VCaP (cell line): ENCODE results near the gene CFL1.
A peak's percentile ranks its signal among the peaks of the same experiment; 100 is the strongest.

ENCODE experiments used
- H3K27ac ChIP-seq: fragments of 450-650 bp; 2 replicates; pipeline ENCODE4 v1.5.1; 2017
- TF ChIP-seq, protein P1 (sequence below): fragments of 450-650 bp; conservative IDR thresholded peaks from 2 replicates; pipeline ENCODE4 v1.5.1; 2017; ENCODE audit warnings: mild to moderate bottlenecking, moderate library complexity

CFL1 gene

DNA sequence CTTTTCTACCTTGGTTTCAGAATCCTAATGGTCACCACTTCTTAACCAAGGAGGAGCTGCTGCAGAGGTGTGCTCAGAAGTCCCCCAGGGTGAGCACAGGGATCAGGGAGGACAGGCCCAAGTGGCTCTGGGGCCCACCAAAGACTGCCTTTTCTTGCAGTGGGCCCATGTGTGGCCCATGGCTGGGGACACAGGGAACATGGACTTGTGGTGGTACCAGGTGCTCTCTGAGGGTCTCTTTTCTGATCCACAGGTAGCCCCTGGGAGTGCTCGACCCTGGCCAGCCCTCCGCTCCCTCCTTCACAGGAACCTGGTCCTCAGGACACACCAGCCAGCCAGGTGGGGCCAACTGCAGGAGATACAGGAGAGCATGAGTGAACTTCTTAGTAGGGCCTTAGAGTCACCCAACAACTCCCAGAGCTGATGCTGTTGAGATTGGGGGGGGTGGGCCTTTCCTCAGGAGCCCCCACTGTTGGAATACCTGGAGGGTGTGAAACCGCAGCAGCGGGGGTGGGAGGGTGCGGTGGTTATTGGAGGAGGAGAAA, 4.3 kb upstream of the CFL1 start:
- TF ChIP-seq, protein P1, sequence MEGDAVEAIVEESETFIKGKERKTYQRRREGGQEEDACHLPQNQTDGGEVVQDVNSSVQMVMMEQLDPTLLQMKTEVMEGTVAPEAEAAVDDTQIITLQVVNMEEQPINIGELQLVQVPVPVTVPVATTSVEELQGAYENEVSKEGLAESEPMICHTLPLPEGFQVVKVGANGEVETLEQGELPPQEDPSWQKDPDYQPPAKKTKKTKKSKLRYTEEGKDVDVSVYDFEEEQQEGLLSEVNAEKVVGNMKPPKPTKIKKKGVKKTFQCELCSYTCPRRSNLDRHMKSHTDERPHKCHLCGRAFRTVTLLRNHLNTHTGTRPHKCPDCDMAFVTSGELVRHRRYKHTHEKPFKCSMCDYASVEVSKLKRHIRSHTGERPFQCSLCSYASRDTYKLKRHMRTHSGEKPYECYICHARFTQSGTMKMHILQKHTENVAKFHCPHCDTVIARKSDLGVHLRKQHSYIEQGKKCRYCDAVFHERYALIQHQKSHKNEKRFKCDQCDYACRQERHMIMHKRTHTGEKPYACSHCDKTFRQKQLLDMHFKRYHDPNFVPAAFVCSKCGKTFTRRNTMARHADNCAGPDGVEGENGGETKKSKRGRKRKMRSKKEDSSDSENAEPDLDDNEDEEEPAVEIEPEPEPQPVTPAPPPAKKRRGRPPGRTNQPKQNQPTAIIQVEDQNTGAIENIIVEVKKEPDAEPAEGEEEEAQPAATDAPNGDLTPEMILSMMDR: no peak
- peak overlapping the region; percentile 100 for H3K27ac ChIP-seq

DNA sequence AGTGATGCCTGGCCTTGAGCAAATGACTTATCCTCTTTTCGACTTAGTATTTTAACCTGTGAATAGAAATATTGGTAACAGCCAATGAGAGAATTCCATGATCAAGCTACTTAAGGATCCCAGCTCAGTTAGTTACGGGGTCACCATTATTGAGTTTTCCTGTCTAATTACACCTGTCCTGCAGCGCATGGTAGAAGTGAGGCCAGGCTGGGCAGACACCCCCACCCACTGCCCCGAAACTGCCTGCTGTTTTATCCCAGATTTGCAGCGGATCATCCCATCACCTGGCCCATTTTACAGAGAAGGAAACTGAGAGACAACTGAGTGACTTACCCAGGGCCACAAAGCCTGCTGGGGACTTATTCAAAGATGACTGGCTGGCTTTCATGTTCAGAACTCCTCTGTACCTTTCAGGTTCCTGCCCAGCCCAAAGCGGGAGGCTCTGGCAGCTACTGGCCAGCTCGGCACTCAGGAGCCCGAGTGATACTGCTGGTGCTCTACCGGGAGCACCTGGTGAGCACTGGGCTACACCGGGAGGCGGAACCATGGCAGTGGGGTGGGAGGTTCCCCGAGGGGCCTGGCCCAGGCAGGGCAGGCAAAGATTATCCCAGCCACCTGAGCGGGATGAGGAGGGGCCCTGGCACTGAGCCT, 3.7 kb upstream of the CFL1 start:
- TF ChIP-seq, protein P1: no peak
- H3K27ac ChIP-seq: peak overlapping the region; percentile 100

DNA sequence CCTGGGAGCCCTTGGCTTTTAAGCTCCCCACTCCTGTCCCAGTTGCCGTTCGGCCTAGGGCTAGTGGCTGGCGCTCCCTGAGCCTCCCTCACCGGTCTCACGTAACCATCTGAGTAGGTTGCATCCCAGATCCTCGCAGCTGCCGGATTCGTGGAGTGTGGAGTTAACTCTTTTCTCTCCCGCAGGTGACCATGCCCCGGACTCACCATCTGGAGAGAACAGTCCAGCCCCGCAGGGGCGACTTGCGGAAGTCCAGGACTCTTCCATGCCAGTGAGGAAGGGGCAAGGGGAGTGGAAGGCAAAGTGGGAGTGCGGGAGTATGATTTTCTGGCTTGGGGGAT, 3.2 kb upstream of the CFL1 start:
- TF ChIP-seq, protein P1: no peak
- peak overlapping the region; percentile 100 for H3K27ac ChIP-seq

DNA sequence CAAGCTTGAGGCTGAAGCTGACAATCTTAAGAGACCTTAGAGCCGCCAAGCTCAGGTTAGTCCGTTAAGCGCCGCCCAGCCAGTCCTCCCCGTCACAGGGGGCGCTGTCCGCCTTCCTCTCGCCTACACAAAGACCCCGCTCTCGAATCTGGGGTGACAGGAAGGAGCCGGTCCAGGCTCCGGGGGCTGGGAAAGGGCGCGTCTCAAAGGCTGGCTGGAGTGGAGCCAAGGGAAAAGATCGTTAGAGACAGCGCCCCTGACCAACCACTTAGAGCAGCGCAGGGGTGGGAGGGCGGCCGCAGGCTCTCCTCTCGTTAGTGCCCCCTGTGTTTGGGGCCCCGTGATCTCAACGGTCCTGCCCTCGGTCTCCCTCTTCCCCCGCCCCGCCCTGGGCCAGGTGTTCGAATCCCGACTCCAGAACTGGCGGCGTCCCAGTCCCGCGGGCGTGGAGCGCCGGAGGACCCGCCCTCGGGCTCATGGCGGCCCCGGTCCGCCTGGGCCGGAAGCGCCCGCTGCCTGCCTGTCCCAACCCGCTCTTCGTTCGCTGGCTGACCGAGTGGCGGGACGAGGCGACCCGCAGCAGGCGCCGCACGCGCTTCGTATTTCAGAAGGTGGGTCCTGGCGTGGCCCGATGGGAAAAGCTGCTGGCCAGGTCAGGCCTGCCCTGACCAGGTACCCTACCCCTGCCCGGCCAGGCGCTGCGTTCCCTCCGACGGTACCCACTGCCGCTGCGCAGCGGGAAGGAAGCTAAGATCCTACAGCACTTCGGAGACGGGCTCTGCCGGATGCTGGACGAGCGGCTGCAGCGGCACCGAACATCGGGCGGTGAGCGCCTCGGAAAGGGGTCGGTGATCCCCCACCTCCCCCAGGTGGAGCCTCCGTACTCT, 2.5 kb upstream of the CFL1 start, which contains the start of gene MUS81:
Gene MUS81 (plus strand): TSS at position 156 of the 887 bp plus-strand sequence. CDS start 321 bp downstream, at position 477.
- TF ChIP-seq, protein P1: peak; percentile 100
- H3K27ac ChIP-seq: peak within 1 kb of the TSS; percentile 100

GRCh38 chr11:65859812-65860277, 1.9 kb upstream of the CFL1 start:
- H3K27ac ChIP-seq: peak overlapping the region; percentile 100
- TF ChIP-seq, protein P1: no peak

- TF ChIP-seq, protein P1: no peak
- peak overlapping the region; percentile 100 for H3K27ac ChIP-seq
Observed at GRCh38 chr11:65859095-65859811, 1.3 kb upstream of the CFL1 start.

- TF ChIP-seq, protein P1: no peak
Observed at GRCh38 chr11:65858681-65859087, 704 bp upstream of the CFL1 start.

More at GRCh38 chr11:65858681-65859087, 704 bp upstream of the CFL1 start:
- peak overlapping the region; percentile 100 for H3K27ac ChIP-seq
